GM12875 (cell line): ENCODE results near the gene SSU72.
"Not testable (repeated sequence)": the region's sequence is repeated elsewhere in the genome, so short reads cannot be mapped to it uniquely, and the experiment has no call there.

Source experiments
- H3K4me3 ChIP-seq: one replicate; pipeline ENCODE4 v1.5.1; 2011; ENCODE audit warnings: low read depth, low read length, control low read depth
- CTCF ChIP-seq: IDR thresholded peaks from 2 replicates; pipeline ENCODE4 v1.5.1; 2011; ENCODE audit warnings: low read depth, mild to moderate bottlenecking, control low read depth, inconsistent platforms, low read length, moderate library complexity, borderline replicate concordance; ENCODE audit not compliant: insufficient read depth

SSU72 gene

GRCh38 chr1:1536938-1537546 lies 37.6 kb downstream of the SSU72 start:
- no peak for TF ChIP-seq CTCF
- H3K4me3 ChIP-seq = no peak overlapping the region

- no peak overlapping the region for H3K4me3 ChIP-seq
- no peak for TF ChIP-seq CTCF
Observed at GRCh38 chr1:1536019-1536937, 38.4 kb downstream of the SSU72 start.

- no peak for TF ChIP-seq CTCF
Observed at GRCh38 chr1:1535201-1536018, 39.3 kb downstream of the SSU72 start.

GRCh38 chr1:1534401-1535154 lies 40.1 kb downstream of the SSU72 start:
- no peak for TF ChIP-seq CTCF
- H3K4me3 ChIP-seq = no peak overlapping the region

More at GRCh38 chr1:1535201-1536018, 39.3 kb downstream of the SSU72 start:
- H3K4me3 ChIP-seq = no peak overlapping the region

- not testable (repeated sequence) for H3K4me3 ChIP-seq
Observed at GRCh38 chr1:1533894-1534291, 40.8 kb downstream of the SSU72 start.

GRCh38 chr1:1533176-1533893 lies 41.3 kb downstream of the SSU72 start:
- not testable (repeated sequence) for H3K4me3 ChIP-seq

- no peak for TF ChIP-seq CTCF
- H3K4me3 ChIP-seq = no peak overlapping the region
Observed at GRCh38 chr1:1531947-1532346, 42.7 kb downstream of the SSU72 start.
